ENCODE results near the gene CIAO3. TPM values are rescaled to one million over a fixed set of nuclear protein-coding genes. Genes with fewer than 3 reads are reported as not detected.
A peak's percentile ranks its signal among the peaks of the same experiment; 100 is the strongest.

The CIAO3 gene
- 34.5 and 40.3 TPM in 2 replicates for total RNA-seq

DNA sequence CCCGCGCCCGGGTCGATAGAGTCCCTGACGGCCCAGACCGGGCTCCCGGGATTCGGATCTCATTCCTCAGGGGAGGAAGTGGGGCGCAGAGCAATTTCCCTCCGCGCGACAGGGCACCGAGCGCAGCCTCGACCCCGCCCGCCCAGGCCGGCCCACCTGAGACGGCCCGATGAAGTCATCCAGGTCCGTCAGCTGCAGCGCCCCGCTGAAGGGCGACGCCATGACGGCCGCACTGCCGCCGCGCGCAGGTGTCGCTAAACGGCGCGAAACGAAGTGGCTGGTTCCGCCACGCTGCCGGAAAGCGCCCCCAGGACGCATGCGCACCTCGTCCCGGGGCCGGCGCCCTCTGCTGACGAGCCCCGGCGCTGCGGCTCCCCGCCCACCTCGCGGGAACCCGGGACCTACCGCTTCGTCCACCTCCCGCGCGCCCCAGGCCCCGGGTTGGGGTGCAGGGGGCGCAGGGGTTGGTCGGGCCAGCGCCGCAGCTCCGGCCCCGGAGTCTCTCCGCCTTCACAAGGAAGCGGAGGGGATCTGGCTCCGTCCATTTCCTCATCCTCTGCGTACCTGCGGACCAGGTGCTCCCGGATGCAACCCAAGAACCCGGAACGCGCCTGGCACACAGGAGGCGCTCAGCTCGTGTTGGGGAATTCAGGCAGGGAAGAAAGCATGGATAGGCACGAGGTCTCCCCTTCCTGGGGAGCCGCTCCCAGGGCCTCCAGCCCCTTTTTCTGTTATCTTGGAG, at the start of gene CIAO3:
Gene CIAO3 (minus strand): TSS at position 234 of the 742 bp plus-strand sequence. CDS start 12 bp downstream, at position 222.
- Histone ChIP-seq H3K36me3 (ENCODE audit: control insufficient read depth, insufficient read depth, low read length) (no peaks in the 10 kb centered on the region), H3K4me3 (ENCODE audit: low read depth, low read length) (peak within 1 kb of the TSS; percentile 97), H3K27me3 (ENCODE audit: control insufficient read depth, insufficient read depth, low read length) (no peaks in the 10 kb centered on the region)
- peak; percentile 23 for TF ChIP-seq CTCF (IDR thresholded peaks at IDR 0.05; ENCODE audit: insufficient read depth, low read length, poor library complexity, severe bottlenecking)
- no peak for DNase-seq (ENCODE audit: low read depth)

GRCh38 chr16:790086-790485, 49.3 kb upstream of the CIAO3 start:
- no peak overlapping the region for H3K4me3 ChIP-seq (ENCODE audit: low read depth, low read length)
- H3K36me3 ChIP-seq (ENCODE audit: control insufficient read depth, insufficient read depth, low read length) = no peaks in the 10 kb centered on the region
- TF ChIP-seq CTCF (IDR thresholded peaks at IDR 0.05; ENCODE audit: insufficient read depth, low read length, poor library complexity, severe bottlenecking) = no peak

GRCh38 chr16:789191-789850, 48.5 kb upstream of the CIAO3 start:
- no peaks in the 10 kb centered on the region for H3K27me3 ChIP-seq (ENCODE audit: control insufficient read depth, insufficient read depth, low read length)

More at GRCh38 chr16:790086-790485, 49.3 kb upstream of the CIAO3 start:
- no peak for DNase-seq (ENCODE audit: low read depth)
- no peaks in the 10 kb centered on the region for H3K27me3 ChIP-seq (ENCODE audit: control insufficient read depth, insufficient read depth, low read length)

GRCh38 chr16:788399-789126, 47.8 kb upstream of the CIAO3 start, which contains the start of gene CHTF18:
Gene CHTF18, plus strand, starts transcription at chr16:788620. Its CDS starts 65 bp downstream, at chr16:788685.
- Histone ChIP-seq H3K36me3 (ENCODE audit: control insufficient read depth, insufficient read depth, low read length) (no peaks in the 10 kb centered on the region), H3K4me3 (ENCODE audit: low read depth, low read length) (peak within 1 kb of the TSS; percentile 94), H3K27me3 (ENCODE audit: control insufficient read depth, insufficient read depth, low read length) (no peaks in the 10 kb centered on the region)
- DNase-seq (ENCODE audit: low read depth) = peak; percentile 34
- no peak for TF ChIP-seq CTCF (IDR thresholded peaks at IDR 0.05; ENCODE audit: insufficient read depth, low read length, poor library complexity, severe bottlenecking)

More at GRCh38 chr16:789191-789850, 48.5 kb upstream of the CIAO3 start:
- TF ChIP-seq CTCF (IDR thresholded peaks at IDR 0.05; ENCODE audit: insufficient read depth, low read length, poor library complexity, severe bottlenecking) = no peak
- H3K4me3 ChIP-seq (ENCODE audit: low read depth, low read length) = peak overlapping the region; percentile 75
- no peak for DNase-seq (ENCODE audit: low read depth)
- no peaks in the 10 kb centered on the region for H3K36me3 ChIP-seq (ENCODE audit: control insufficient read depth, insufficient read depth, low read length)

DNA sequence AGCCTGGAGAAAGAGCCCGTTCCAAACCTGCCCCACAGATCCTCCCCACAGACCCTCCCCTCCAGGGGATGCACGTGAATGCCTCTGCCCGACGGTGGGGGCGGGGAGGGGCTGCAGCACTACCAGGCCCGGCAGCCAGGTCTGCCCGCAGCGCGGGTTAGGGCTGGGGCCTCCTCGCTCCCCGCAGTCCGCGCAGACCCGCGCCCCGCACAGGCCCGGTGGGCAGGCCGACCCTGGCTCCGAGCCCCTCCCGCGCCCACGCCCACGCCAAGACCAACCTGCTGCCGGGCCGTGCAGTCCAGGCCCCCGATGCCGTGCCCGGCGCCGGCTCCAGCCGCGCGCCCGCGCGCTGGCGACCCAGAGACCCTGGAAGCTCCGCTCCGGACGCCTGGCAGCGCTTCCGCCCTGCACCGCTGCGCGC, 47.2 kb upstream of the CIAO3 start, which contains the start of gene RPUSD1:
Gene RPUSD1 (minus strand): TSS at position 404 of the 421 bp plus-strand sequence. CDS start 644 bp downstream, outside the sequence.
- DNase-seq (ENCODE audit: low read depth) = no peak
- Histone ChIP-seq H3K27me3 (ENCODE audit: control insufficient read depth, insufficient read depth, low read length) (peaks cover 3% of the 10 kb centered on the region), H3K4me3 (ENCODE audit: low read depth, low read length) (peak within 1 kb of the TSS; percentile 94), H3K36me3 (ENCODE audit: control insufficient read depth, insufficient read depth, low read length) (no peaks in the 10 kb centered on the region)
- no peak for TF ChIP-seq CTCF (IDR thresholded peaks at IDR 0.05; ENCODE audit: insufficient read depth, low read length, poor library complexity, severe bottlenecking)
